Astrocyte (in vitro differentiated cells and primary cell): ENCODE data around the gene TRPM6. TPM values are rescaled to one million over a fixed set of nuclear protein-coding genes. Genes with fewer than 3 reads are reported as not detected.

Experiments
- DNase-seq: peaks from one replicate; pipeline ENCODE4 v3.0.0-alpha.2; 2010; ENCODE audit warnings: low read depth
- FAIRE-seq: peaks from 2 replicates; lab custom pipeline; 2011; peaks lifted over from hg19 to GRCh38; lab: Jason Lieb, UNC
- H2AFZ ChIP-seq: 2 replicates; pipeline ENCODE4 v1.6.0; 2012; ENCODE audit warnings: low read depth, low read length, inconsistent platforms
- H3K27ac ChIP-seq: 2 replicates; pipeline ENCODE4 v1.5.1; 2011; ENCODE audit warnings: low read depth, low read length, inconsistent platforms
- H3K27me3 ChIP-seq: 2 replicates; pipeline ENCODE4 v1.6.0; 2011; ENCODE audit warnings: low read length, inconsistent platforms; ENCODE audit not compliant: insufficient read depth
- H3K36me3 ChIP-seq: 2 replicates; pipeline ENCODE4 v1.5.1; 2011; ENCODE audit warnings: low read length, inconsistent platforms; ENCODE audit not compliant: insufficient read depth
- H3K4me1 ChIP-seq: 2 replicates; pipeline ENCODE4 v1.5.1; 2011; ENCODE audit warnings: low read length, inconsistent platforms; ENCODE audit not compliant: insufficient read depth
- H3K4me2 ChIP-seq: 2 replicates; pipeline ENCODE4 v1.6.0; 2012; ENCODE audit warnings: low read length, inconsistent platforms
- H3K4me3 ChIP-seq: 2 replicates; pipeline ENCODE4 v1.5.1; 2011; ENCODE audit warnings: low read depth, mild to moderate bottlenecking, low read length, inconsistent platforms; ENCODE audit not compliant: insufficient read depth
- H3K79me2 ChIP-seq: 2 replicates; pipeline ENCODE4 v1.6.0; 2012; ENCODE audit warnings: mild to moderate bottlenecking, low read length, inconsistent platforms; ENCODE audit not compliant: insufficient read depth
- H3K9ac ChIP-seq: 2 replicates; pipeline ENCODE4 v1.6.0; 2012; ENCODE audit warnings: mild to moderate bottlenecking, low read length, inconsistent platforms
- H3K9me3 ChIP-seq: 2 replicates; pipeline ENCODE4 v1.5.1; 2012; ENCODE audit warnings: low read depth, mild to moderate bottlenecking, low read length, inconsistent platforms; ENCODE audit not compliant: insufficient read depth
- H4K20me1 ChIP-seq: 2 replicates; pipeline ENCODE4 v1.6.0; 2012; ENCODE audit warnings: low read length, inconsistent platforms; ENCODE audit not compliant: insufficient read depth
- H3K27ac Mint-ChIP-seq: one replicate; pipeline ENCODE4 v1.8.0; 2021; ENCODE audit warnings: mild to moderate bottlenecking, mixed read lengths; ENCODE audit not compliant: unreplicated experiment
- H3K27me3 Mint-ChIP-seq: one replicate; pipeline ENCODE4 v1.8.0; 2021; ENCODE audit warnings: low read depth, mixed read lengths; ENCODE audit not compliant: unreplicated experiment
- H3K36me3 Mint-ChIP-seq: one replicate; pipeline ENCODE4 v1.8.0; 2021; ENCODE audit warnings: low read depth, mixed read lengths; ENCODE audit not compliant: unreplicated experiment
- H3K4me1 Mint-ChIP-seq: one replicate; pipeline ENCODE4 v1.8.0; 2021; ENCODE audit warnings: low read depth, mixed read lengths; ENCODE audit not compliant: unreplicated experiment
- H3K4me3 Mint-ChIP-seq: one replicate; pipeline ENCODE4 v1.8.0; 2021; ENCODE audit warnings: mild to moderate bottlenecking, moderate library complexity, mixed read lengths; ENCODE audit not compliant: unreplicated experiment
- H3K9me3 Mint-ChIP-seq: one replicate; pipeline ENCODE4 v1.8.0; 2021; ENCODE audit warnings: mild to moderate bottlenecking, mixed read lengths; ENCODE audit not compliant: unreplicated experiment
- EZH2 ChIP-seq: IDR thresholded peaks from 2 replicates; pipeline ENCODE4 v1.6.1; 2012; ENCODE audit warnings: mild to moderate bottlenecking, low read length, inconsistent platforms; ENCODE audit not compliant: insufficient read depth
- total RNA-seq: library from RNA; stranded (reverse); gene quantifications from 2 replicates; pipeline ENCODE4 v1.2.1, GENCODE V29; 2021
- TF ChIP-seq, protein P1 (sequence below): IDR thresholded peaks from 2 replicates; pipeline ENCODE4 v1.5.1; 2011; ENCODE audit warnings: low read depth, mild to moderate bottlenecking, inconsistent platforms, low read length, moderate library complexity; ENCODE audit not compliant: insufficient read depth

TRPM6 gene
- total RNA-seq, 1 donor from 2014 or later = 0.27 TPM

DNA sequence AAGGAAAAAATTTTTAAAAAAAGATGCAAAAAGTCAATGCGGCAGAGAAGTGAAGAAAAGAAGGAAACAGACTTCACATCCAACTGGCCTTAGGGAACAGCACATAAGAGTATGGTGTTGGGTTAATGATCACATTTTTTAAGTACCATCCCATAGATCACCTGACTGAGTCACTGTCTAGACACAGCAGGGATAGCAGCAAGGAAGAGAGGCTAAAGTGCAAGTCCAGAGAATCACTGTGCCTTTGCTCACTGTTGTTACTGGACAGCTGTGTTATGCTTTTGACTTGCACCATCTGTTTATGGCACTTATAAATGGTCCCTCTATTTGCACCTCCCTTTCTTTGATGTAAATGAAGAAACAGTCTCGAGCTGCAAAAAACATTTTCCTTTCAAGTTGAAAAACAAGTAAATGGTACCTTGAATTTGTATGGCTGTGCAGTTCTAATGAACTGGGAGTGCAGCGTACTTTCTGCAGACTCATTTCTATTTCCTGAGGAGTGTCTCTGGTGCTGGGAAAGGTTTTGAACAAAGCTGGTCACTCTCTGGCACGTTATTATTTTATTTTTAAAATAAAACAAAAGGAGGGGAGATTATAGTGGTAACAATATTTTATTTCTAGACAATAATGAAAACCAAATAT, 84.2 kb downstream of the TRPM6 start:
- Histone ChIP-seq H3K9me3 (no peaks in the 10 kb centered on the region), H3K4me1 (no peaks in the 10 kb centered on the region), H3K27me3 (no peaks in the 10 kb centered on the region), H3K27ac (no peak overlapping the region), H3K79me2 (no peaks in the 10 kb centered on the region), H3K36me3 (no peaks in the 10 kb centered on the region), H3K4me3 (no peak overlapping the region), H3K4me2 (no peak overlapping the region), H4K20me1 (no peaks in the 10 kb centered on the region), H2AFZ (no peak overlapping the region), H3K9ac (no peak overlapping the region)
- no peaks in the 10 kb centered on the region for H3K36me3 Mint-ChIP-seq
- FAIRE-seq (no peak), DNase-seq (no peak)
- no peak overlapping the region for H3K4me3 Mint-ChIP-seq
- no peak overlapping the region for H3K27ac Mint-ChIP-seq
- H3K27me3 Mint-ChIP-seq = no peaks in the 10 kb centered on the region
- H3K9me3 Mint-ChIP-seq = no peaks in the 10 kb centered on the region
- TF ChIP-seq, protein P1, sequence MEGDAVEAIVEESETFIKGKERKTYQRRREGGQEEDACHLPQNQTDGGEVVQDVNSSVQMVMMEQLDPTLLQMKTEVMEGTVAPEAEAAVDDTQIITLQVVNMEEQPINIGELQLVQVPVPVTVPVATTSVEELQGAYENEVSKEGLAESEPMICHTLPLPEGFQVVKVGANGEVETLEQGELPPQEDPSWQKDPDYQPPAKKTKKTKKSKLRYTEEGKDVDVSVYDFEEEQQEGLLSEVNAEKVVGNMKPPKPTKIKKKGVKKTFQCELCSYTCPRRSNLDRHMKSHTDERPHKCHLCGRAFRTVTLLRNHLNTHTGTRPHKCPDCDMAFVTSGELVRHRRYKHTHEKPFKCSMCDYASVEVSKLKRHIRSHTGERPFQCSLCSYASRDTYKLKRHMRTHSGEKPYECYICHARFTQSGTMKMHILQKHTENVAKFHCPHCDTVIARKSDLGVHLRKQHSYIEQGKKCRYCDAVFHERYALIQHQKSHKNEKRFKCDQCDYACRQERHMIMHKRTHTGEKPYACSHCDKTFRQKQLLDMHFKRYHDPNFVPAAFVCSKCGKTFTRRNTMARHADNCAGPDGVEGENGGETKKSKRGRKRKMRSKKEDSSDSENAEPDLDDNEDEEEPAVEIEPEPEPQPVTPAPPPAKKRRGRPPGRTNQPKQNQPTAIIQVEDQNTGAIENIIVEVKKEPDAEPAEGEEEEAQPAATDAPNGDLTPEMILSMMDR = no peak
- TF ChIP-seq EZH2 = no peak
- H3K4me1 Mint-ChIP-seq = peaks cover 5% of the 10 kb centered on the region

DNA sequence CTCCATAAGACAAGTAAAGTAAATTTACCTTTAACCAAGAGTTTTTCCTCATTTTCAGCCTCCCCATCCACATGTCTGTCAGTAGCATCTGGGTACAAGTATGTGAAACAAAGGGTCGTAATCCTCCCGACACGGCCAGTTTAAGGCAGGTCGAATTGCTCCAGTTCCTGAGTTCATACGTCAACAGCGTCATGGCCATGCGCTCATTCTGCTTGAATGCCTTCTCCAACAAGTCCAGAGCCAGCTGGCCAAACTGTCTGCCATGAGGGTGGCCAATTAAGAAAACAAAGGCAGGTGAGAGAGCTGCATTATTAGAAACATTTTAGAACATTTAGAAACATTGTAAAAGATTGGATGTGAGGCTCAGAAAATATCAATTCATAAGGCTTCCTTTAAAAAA, 87.5 kb downstream of the TRPM6 start:
- Mint-ChIP-seq H3K36me3 (no peaks in the 10 kb centered on the region), H3K27ac (no peak overlapping the region), H3K9me3 (no peaks in the 10 kb centered on the region), H3K4me1 (peaks cover 5% of the 10 kb centered on the region), H3K4me3 (no peak overlapping the region), H3K27me3 (no peaks in the 10 kb centered on the region)
- TF ChIP-seq, protein P1 = no peak
- TF ChIP-seq EZH2 = no peak
- no peaks in the 10 kb centered on the region for H3K27me3 ChIP-seq
- no peak overlapping the region for H3K27ac ChIP-seq
- no peaks in the 10 kb centered on the region for H3K79me2 ChIP-seq
- H3K9ac ChIP-seq = no peak overlapping the region
- H2AFZ ChIP-seq = no peak overlapping the region
- DNase-seq (no peak), FAIRE-seq (no peak)
- H3K4me3 ChIP-seq = no peak overlapping the region
- H3K4me2 ChIP-seq = no peak overlapping the region
- no peaks in the 10 kb centered on the region for H4K20me1 ChIP-seq
- H3K4me1 ChIP-seq = no peaks in the 10 kb centered on the region
- H3K36me3 ChIP-seq = no peaks in the 10 kb centered on the region
- no peaks in the 10 kb centered on the region for H3K9me3 ChIP-seq

DNA sequence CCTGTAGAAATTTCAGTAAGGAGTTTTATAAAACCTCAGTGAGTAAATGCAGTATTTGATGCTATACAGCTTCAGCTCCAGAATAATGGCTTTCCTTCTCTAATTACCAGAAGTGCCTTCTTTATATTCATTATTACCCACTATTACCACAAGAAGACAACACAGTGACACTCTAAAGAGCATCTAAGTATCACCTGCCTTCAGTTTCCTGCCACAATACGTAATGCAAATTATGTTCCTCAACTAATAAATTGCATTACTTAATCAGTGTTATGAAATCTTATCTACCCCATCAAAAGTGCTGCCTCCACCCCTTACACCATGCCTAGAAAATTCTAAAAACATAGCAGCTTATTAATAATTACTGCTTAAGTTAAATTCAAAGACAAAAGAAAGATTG, 91.9 kb downstream of the TRPM6 start:
- no peak for TF ChIP-seq EZH2
- TF ChIP-seq, protein P1 = no peak
- Histone ChIP-seq H3K79me2 (no peaks in the 10 kb centered on the region), H3K27me3 (no peaks in the 10 kb centered on the region), H3K4me3 (no peak overlapping the region), H3K27ac (no peak overlapping the region), H3K36me3 (no peaks in the 10 kb centered on the region), H3K9ac (no peak overlapping the region), H2AFZ (no peak overlapping the region), H3K9me3 (no peaks in the 10 kb centered on the region), H4K20me1 (no peaks in the 10 kb centered on the region), H3K4me1 (no peaks in the 10 kb centered on the region), H3K4me2 (no peak overlapping the region)
- Mint-ChIP-seq H3K36me3 (no peaks in the 10 kb centered on the region), H3K9me3 (no peaks in the 10 kb centered on the region), H3K4me3 (no peak overlapping the region), H3K27me3 (no peaks in the 10 kb centered on the region), H3K4me1 (no peaks in the 10 kb centered on the region), H3K27ac (no peak overlapping the region)
- FAIRE-seq = no peak
- no peak for DNase-seq
